Measurements from ENCODE around the gene SNW1. TPM values are rescaled to one million over a fixed set of nuclear protein-coding genes. Genes with fewer than 3 reads are reported as not detected.

SNW1 gene
- total and polyA plus RNA-seq, 2 of the 13 experiments (the other 11 are each of a cell fraction or from before 2014, with no cell fraction given): 23.2 to 65.8 TPM

DNA sequence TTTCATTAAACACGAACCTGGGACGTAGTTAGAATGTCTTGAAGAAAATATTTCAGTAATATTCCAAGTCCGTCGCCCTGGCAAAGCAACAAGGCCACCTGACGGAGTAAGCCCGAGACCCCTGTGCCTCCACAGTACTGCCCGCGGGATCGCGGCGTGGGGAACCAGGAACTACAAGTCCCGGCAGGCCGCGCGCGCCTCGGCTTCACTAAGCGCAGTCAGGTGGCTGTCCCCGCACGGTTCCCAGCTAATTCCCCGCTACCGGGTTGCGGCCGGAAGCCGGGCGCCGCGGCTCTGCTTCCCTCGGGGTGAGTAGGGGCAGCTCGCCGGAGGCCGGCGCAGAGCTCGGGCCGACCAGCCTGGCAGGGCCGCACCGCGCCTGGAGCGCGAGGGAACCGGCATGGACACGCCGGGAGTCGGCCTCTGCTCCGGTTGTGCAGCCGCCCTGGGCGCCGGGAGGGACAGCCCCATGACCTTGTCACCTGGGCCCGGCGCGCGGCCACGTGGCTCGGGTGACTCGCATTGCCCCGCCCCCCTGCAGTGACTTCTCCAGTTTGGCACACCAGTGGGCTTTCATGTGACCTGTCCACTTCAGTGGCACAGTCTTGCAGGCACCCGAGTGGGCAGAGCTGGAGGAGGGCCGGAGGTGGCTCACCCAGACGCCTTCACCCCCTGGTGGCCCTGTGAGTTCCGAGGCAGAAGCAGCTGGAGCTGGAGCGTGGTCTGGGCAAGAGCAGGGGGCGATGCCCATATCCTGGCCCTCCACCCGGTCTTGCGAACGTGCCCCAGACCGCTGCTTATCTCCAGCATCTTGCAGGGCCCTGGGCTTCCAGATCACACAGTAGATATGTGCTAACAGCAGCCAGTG, 39.1 kb upstream of the SNW1 start, which contains the start of gene ADCK1 (continued):
- TF ChIP-seq, protein P1, sequence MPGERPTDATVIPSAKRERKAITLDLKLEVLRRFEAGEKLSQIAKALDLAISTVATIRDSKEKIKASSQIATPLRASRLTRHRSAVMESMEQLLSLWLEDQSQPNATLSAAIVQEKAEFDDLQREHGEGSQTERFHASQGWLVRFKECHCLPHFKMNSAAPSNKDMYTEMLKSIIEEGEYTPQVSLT (CRISPR knock-in tag; IDR thresholded peaks at IDR 0.05; ENCODE audit: borderline replicate concordance, low read depth): no peak
- TF ChIP-seq ZNF773 (CRISPR knock-in tag; IDR thresholded peaks at IDR 0.05; ENCODE audit: borderline replicate concordance) (0 out of 2 replicates have a peak, but pooled peaks have one; percentile 36), PPARG (CRISPR knock-in tag; conservative IDR thresholded peaks at IDR 0.05) (no peak), ZNF121 (CRISPR knock-in tag; IDR thresholded peaks at IDR 0.05) (peak; percentile 97), HNF4G (IDR thresholded peaks at IDR 0.05; ENCODE audit: borderline replicate concordance, low read depth, low read length) (no peak), HNF4G (CRISPR knock-in tag; IDR thresholded peaks at IDR 0.05; ENCODE audit: borderline replicate concordance, low read depth) (no peak), ZNF367 (CRISPR knock-in tag; IDR thresholded peaks at IDR 0.05; ENCODE audit: borderline replicate concordance) (no peak), ARHGAP35 (CRISPR knock-in tag; IDR thresholded peaks at IDR 0.05; ENCODE audit: borderline replicate concordance) (peak; percentile 72; the same call in 1 of the 2 replicates), MLLT10 (CRISPR knock-in tag; IDR thresholded peaks at IDR 0.05) (no peak), SRF (IDR thresholded peaks at IDR 0.05; ENCODE audit: low read depth, low read length) (no peak), IKZF4 (CRISPR knock-in tag; IDR thresholded peaks at IDR 0.05; ENCODE audit: borderline replicate concordance, low read depth, not compliant biosample characterization) (peak; percentile 62), SIX1 (CRISPR knock-in tag; IDR thresholded peaks at IDR 0.05; ENCODE audit: borderline replicate concordance) (peak; percentile 33; the same call in 1 of the 2 replicates), KLF16 (CRISPR knock-in tag; IDR thresholded peaks at IDR 0.05) (no peak), TCF7 (IDR thresholded peaks at IDR 0.05; ENCODE audit: low read depth) (no peak), MEIS1 (CRISPR knock-in tag; IDR thresholded peaks at IDR 0.05; ENCODE audit: borderline replicate concordance) (no peak)
- TF ChIP-seq, protein P2, sequence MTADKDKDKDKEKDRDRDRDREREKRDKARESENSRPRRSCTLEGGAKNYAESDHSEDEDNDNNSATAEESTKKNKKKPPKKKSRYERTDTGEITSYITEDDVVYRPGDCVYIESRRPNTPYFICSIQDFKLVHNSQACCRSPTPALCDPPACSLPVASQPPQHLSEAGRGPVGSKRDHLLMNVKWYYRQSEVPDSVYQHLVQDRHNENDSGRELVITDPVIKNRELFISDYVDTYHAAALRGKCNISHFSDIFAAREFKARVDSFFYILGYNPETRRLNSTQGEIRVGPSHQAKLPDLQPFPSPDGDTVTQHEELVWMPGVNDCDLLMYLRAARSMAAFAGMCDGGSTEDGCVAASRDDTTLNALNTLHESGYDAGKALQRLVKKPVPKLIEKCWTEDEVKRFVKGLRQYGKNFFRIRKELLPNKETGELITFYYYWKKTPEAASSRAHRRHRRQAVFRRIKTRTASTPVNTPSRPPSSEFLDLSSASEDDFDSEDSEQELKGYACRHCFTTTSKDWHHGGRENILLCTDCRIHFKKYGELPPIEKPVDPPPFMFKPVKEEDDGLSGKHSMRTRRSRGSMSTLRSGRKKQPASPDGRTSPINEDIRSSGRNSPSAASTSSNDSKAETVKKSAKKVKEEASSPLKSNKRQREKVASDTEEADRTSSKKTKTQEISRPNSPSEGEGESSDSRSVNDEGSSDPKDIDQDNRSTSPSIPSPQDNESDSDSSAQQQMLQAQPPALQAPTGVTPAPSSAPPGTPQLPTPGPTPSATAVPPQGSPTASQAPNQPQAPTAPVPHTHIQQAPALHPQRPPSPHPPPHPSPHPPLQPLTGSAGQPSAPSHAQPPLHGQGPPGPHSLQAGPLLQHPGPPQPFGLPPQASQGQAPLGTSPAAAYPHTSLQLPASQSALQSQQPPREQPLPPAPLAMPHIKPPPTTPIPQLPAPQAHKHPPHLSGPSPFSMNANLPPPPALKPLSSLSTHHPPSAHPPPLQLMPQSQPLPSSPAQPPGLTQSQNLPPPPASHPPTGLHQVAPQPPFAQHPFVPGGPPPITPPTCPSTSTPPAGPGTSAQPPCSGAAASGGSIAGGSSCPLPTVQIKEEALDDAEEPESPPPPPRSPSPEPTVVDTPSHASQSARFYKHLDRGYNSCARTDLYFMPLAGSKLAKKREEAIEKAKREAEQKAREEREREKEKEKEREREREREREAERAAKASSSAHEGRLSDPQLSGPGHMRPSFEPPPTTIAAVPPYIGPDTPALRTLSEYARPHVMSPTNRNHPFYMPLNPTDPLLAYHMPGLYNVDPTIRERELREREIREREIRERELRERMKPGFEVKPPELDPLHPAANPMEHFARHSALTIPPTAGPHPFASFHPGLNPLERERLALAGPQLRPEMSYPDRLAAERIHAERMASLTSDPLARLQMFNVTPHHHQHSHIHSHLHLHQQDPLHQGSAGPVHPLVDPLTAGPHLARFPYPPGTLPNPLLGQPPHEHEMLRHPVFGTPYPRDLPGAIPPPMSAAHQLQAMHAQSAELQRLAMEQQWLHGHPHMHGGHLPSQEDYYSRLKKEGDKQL (CRISPR knock-in tag; IDR thresholded peaks at IDR 0.05; ENCODE audit: low read depth): no peak; the same call in 1 of the 2 replicates
